Anterior cingulate cortex (tissue), 58 donors: ENCODE measurements around the gene BEST1.
"Not testable (repeated sequence)": the region's sequence is repeated elsewhere in the genome, so short reads cannot be mapped to it uniquely, and the experiment has no call there.

Source experiments
- DNase-seq, 58 donors: peaks; one replicate each; lab custom pipeline; 2025; lab: John Stamatoyannopoulos, UW

Gene BEST1

GRCh38 chr11:61946894-61947293 lies 3.3 kb upstream of the BEST1 start:
- no peak for DNase-seq

DNA sequence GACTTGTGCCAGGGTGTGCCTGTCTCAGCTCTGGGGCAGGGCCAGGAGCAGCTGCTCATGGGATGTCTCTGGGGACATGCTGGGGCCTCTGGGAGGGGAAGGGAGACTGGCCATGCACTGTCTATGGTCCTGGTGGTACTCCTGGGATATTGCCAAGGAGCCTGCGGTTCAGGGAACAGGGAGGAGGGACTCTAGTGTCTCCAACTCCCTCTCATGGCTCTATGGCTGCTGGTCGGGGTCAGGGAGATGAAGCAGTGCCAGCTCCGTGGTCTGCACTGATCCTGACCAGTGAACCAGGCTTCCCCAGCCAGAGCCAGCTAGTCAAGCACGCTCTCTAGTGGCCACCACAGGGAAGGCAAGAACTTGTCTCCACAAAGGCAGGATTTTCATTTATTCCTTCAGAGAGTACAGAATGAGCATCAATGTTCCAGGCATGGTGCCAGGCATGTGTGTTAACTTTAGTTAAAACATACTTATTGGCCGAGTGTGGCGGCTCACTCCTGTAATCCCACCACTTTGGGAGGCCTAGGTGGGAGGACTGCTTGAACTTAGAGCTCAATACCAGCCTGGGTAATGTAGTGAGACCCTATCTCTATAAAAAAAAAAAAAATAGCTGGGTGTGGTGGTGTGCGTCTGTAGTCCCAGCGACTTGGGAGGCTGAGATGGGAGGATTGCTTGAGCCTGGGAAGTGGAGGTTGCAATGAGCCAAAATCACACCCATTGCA lies 2.5 kb upstream of the BEST1 start:
- DNase-seq = peak in 53 of 58 donors; percentile 51 to 90 (median 77)

DNA sequence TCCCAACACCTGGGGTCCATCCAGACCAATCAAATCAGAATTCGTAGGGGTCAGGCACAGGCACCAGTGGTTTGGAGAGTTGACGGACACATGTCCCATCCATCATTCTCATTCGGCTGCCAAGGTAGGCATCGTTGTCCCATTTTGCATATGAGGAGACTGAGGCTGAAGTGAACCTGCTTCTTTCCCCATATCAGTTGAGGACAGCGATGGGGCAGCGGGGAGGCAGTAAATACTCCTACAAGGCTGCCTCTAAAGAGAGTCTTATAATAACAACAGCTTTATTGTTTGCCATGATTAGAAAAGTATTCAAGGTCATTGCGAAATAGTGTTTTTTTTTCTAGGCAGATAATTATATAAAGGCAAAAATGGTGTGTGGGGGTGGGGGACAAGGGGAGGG lies 1.6 kb upstream of the BEST1 start:
- DNase-seq = no peak

GRCh38 chr11:61949169-61950034 lies 749 bp upstream of the BEST1 start:
- DNase-seq = peak; percentile 40 to 96 (median 89)

DNA sequence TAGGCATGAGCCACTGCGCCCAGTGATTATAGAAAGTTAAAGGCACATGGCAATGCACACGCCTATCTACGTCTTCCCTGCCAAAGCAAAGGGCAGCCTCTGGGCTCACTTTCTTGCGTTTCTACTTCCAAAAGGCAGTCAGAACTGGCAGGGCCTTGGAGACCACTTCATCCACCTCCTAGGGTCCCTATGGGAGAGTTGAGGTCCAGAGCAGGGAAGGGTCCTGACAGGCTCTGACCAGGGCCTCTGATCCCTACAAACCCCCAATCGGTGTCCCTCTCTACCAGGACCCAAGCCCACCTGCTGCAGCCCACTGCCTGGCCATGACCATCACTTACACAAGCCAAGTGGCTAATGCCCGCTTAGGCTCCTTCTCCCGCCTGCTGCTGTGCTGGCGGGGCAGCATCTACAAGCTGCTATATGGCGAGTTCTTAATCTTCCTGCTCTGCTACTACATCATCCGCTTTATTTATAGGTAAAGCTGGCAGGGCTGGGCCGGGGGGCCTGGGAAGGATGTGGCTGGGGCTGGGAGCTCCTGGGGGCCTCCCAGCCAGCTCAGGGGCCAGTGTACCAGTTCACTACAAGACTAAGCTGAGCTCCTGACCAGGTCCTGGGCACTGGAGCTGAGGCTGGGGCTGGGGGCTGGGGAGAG lies 1.5 kb downstream of the BEST1 start:
- no peak for DNase-seq

DNA sequence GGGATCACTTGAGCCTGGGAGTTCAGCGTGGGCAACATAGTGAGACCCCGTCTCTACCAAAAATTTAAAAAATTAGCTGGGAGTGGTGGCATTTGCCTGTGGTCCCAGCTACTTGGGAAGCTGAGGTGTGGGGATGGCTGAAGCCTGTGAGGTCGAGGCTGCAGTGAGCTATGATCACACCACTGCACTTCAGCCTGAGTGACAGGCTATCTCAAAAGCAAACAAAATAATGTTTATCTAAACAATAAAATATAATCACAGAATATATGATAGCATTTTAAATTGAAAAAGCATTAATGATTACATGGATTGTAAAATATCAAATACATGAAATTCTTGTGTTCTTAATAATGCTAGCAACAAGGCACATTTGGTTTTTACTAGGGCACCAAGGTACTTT lies 2.7 kb downstream of the BEST1 start:
- no peak for DNase-seq

DNA sequence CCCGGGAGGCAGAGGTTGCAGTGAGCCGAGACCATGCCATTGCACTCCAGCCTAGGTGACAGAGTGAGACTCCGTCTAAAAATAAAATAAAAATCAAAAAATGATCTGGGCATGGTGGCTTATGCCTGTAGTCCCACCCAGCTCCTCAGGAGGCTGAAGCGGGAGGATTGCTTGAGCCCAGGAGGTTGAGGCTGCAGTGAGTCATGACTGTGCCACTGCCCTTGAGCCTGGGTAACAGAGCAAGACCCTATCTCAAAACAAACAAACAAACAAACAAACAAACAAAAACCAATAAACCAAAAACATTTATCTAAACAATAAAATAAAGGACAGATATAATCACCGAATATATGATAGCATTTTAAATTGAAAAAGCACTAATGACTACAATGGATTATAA lies 3.5 kb downstream of the BEST1 start:
- not testable (repeated sequence) for DNase-seq

DNA sequence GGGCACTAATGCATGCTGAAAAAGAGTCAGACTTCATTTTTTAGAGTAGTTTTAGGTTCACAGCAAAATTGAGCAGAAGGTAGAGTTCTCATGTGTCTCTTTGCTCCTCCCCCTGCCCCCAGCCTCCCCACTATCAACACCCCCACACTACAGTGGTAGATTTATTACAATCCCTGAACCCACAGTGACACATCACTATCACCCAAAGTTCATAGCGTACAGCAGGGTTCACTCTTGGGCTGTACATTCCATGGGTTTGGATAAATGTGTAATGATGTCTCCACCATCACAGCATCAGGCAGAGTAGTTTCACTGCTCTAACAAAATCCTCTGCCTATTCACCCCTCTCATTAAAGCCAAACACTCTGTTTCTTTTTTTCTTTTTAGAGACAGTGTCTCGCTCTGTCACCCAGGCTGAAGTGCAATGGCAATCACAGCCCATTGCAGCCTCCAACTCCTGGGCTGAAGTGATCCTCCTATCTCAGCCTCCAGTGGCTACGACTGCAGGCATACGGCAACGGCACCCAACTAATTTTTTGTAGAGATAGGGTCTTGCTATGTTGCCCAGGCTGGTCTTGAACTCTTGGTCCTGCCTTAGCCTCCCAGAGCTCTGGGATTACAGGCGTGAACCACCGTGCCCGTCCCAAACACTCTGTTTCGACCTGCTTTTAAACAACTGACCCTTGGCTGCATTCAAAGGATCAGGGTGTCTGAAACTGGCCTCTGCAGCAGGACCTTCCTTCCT lies 4.1 kb downstream of the BEST1 start:
- DNase-seq = no peak

GRCh38 chr11:61954851-61955421 lies 4.8 kb downstream of the BEST1 start:
- peak in 33 of 58 donors; percentile 28 to 73 (median 44) for DNase-seq

DNA sequence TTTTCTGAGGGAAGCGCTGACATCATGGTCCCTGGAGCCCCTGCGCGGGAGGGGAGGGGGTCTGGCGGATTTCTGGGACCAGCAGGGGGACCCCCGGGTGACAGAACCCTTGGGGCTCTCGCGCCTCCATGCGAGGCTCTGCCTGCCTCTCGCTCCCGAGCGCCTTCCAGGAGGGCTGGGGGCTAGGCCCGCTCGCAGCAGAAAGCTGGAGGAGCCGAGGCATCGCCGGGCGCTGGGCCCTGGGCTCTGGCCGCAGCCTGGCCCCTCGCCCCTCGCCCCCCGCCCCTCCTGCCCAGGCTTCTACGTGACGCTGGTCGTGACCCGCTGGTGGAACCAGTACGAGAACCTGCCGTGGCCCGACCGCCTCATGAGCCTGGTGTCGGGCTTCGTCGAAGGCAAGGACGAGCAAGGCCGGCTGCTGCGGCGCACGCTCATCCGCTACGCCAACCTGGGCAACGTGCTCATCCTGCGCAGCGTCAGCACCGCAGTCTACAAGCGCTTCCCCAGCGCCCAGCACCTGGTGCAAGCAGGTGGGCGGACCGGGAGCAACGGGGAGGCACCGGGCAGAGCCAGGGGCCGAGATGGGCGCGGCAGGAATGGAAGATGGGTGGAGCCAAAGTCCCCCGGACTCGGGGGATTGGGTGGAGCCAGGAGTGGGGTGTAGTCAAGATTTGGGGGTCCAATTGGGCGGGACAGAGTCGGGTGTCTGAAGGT lies 5.4 kb downstream of the BEST1 start:
- no peak for DNase-seq

DNA sequence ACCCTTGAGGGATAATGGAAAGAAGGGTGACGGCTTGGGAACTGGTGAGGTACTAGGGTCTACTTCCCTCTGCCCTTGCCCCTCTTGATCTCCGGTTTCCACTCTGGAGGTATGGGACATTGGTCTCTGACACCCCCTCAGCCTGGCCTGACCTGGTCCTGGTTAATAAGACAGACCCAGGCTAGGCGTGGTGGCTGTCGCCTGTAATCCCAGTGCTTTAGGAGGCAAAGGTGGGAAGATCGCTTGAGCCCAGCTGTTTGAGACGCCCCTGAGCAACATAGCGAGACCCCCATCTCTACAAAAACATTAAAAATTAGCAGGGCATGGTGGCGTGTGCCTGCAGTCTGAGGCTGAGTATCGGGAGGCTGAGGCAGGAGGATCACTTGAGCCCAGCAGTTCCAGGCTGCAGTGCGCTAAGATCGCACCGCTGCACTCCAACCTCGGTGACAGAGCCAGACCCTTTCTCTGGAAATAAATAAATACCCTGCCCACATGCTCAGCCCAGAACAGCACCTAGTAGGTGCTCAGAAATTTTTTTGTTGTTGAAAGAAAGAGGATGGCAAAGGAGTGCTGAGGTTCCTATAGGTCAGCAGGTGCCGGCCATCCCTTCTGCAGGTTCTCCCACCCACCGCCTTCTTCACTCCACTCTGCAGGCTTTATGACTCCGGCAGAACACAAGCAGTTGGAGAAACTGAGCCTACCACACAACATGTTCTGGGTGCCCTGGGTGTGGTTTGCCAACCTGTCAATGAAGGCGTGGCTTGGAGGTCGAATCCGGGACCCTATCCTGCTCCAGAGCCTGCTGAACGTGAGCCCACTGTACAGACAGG lies 6.3 kb downstream of the BEST1 start:
- DNase-seq = no peak

DNA sequence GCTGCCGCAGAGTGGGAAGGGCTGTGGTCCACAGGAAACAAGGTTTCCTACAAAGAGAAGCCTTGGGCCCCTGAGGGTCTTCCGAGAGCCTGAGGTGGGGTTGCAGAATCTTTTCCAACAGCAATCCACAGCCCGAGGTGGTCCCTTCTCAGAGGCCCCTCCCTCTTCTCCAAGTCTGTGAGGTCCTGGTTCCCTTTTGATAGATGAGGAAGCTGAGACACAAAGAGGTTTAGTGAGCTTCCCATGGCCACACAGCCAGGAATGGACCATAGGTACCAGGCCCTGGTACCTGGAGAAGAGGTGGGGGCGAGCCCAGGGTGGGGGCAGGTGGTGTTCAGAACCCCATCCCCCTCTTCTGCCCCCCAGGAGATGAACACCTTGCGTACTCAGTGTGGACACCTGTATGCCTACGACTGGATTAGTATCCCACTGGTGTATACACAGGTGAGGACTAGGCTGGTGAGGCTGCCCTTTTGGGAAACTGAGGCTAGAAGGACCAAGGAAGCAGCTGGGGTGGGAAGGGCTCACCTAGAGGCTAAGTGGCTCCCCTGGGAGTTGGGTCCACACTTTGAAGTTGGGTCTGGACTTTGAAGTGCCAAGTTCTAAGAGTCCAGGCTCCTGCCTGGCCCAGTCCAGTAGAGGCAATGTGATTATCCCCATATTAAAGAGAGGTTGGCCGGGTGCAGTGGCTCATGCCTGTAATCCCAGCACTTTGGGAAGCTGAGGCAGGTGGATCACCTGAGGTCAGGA lies 7.0 kb downstream of the BEST1 start:
- DNase-seq = no peak

- DNase-seq = no peak
Observed at GRCh38 chr11:61958590-61958989, 8.4 kb downstream of the BEST1 start.

- DNase-seq = no peak
Observed at GRCh38 chr11:61959114-61959513, 9.0 kb downstream of the BEST1 start.

DNA sequence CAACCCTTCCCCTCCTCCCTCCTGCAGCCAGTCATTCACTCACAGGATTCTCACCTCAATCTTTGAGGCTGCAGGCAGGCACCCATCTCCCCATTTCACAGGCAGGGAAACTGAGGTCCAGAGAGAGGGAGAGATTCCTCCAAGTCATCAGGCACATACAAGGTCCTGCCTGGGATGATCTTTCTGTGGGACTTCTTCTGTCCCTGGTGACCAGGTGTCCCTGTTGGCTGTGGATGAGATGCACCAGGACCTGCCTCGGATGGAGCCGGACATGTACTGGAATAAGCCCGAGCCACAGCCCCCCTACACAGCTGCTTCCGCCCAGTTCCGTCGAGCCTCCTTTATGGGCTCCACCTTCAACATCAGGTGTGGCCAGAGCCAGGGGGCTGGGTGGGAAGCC lies 9.5 kb downstream of the BEST1 start:
- DNase-seq = no peak

- DNase-seq = no peak
Observed at GRCh38 chr11:61960532-61960931, 10.4 kb downstream of the BEST1 start.

- peak in 44 of 58 donors; percentile 22 to 87 (median 62) for DNase-seq
Observed at GRCh38 chr11:61961570-61962212, 11.5 kb downstream of the BEST1 start.
